LNCAP (cell line): ENCODE results near the gene SLC45A3.

Experiments used
- CTCF ChIP-seq: fragments of 450-650 bp; IDR thresholded peaks from 2 replicates; pipeline ENCODE4 v1.5.1; 2017; ENCODE audit warnings: mild to moderate bottlenecking

Gene SLC45A3

DNA sequence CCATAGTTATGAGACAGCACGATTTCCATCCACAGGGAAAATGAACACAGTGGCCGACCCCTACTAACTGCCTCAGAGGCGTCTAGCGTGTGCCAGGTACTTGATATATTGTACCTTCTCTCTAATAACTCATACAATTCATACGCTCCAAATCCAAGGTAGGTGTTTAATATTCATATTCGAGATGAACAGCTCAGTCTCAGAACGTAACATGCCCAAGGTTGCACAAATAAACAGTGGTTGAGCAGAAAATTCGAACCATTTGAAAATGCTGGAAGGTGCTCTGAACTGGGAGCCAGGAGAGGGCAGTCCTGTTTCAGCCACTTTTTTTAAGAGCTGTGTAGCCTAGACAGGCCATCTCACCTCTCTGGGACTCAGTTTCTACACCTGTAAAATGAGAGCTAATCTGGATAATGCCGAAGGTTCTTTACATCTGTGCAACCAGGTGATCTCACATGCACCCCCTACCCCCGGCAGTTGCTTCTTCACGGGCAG lies 7.9 kb downstream of the SLC45A3 start:
- TF ChIP-seq CTCF: no peak; the same call in 1 of the 2 replicates

GRCh38 chr1:205670611-205671430 lies 9.5 kb downstream of the SLC45A3 start:
- TF ChIP-seq CTCF: no peak

DNA sequence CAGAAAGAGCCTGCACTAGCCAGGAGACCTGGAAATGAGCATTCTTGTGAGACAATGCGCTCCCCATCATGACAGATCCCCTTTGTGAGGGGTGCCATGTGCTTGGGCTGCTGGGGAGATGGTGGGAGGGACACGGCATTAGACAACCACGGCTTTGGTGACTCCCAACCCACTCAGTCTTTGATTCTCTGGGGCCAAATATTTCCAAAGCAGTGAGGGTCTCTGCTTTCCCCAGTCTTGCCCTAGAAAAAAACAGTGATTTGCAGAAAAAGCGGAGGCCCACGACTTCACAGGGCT lies 10.2 kb downstream of the SLC45A3 start:
- TF ChIP-seq CTCF: no peak

DNA sequence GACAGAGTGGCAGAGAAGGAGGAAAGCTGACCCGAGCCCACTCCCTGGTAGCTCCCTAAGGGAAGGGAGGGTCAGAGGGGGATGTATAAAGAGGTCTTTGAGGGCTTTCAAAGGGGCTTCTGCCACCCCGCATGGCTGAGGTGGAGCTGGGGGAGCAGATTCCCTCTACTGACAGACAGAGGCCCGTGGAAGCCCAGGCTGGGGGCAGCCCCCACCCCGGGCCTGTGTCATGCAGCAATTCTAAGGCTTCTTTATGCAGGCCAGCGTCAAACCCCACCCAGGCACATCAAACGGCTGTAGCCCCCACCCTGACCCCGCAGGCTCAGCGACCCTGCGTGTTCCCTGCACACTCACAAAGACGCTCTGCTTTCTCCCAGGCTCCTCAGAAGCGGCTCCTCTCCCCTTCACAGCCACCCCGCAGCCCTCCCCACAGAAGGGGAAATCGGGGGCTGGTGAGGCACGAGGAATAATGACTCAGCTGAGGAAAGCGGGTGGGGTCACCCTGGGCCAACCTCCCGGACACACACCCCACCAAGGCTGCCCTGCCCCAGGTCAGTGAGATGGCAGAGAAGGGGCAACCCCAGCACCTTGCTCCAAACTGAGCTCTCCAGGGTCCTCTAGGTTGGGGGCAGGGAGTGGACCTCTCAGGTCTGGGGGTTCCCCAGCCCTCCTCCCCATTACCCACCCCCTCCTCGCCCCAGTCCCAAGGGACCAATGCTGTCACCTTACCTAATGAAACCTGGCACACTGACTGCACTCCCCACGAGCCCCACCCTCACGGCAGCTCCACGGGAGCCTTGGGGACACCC lies 10.8 kb downstream of the SLC45A3 start:
- no peak for TF ChIP-seq CTCF

- no peak for TF ChIP-seq CTCF
These were observed 11.4 kb downstream of the SLC45A3 start for GRCh38 chr1:205668951-205669340.

- TF ChIP-seq CTCF: no peak
These were observed 12.2 kb downstream of the SLC45A3 start for GRCh38 chr1:205667909-205668643.

DNA sequence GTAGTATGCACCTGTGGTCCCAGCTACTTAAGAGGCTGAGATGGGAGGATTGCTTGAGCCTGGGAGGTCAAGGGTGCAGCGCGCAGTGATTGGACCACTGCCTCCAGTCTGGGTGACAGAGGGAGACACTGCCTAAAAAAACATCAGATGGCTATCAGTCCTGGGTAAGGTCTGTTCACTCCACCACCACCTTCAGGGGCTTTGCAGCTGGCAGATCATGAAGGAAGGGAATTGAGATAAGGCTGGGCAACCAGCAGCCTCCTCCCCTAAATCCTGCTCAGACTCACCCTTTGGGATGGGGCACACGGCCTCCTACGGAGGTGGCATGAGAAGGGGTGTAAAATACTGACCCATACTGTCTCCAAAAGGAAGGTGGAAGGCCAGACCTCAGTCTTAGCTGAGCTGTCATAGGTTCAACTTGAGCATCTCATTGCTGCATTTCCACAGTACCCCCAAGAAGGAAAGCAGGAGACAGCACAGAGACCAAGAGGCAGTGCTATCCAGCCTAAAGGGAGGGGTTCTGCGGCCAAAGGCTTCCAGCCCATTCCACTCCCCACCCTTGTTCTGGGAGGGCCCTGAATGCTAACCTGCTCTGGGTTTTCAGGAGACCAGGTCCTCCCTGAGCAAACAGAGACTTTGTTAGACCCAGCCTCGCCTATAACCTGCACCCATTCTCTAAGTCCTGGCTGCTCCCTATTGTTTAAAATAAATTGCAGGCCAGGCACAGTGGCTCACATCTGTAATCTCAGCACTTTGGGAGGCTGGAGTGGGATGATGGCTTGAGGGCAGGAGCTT lies 13.7 kb downstream of the SLC45A3 start:
- TF ChIP-seq CTCF: no peak
